IPS-20b (cell line): ENCODE results near the gene LRRC3B.

Source experiments
- H3K27ac ChIP-seq: one replicate; pipeline ENCODE4 v1.5.1; 2013; ENCODE audit warnings: low read length
- H3K27me3 ChIP-seq: 2 replicates; pipeline ENCODE4 v1.6.1; 2013; ENCODE audit warnings: mild to moderate bottlenecking, low read length, inconsistent platforms; ENCODE audit not compliant: insufficient read depth
- H3K36me3 ChIP-seq: 2 replicates; pipeline ENCODE4 v1.6.1; 2013; ENCODE audit warnings: low read depth, mild to moderate bottlenecking, inconsistent platforms, low read length, moderate library complexity; ENCODE audit not compliant: insufficient read depth
- H3K4me1 ChIP-seq: 2 replicates; pipeline ENCODE4 v1.6.1; 2013; ENCODE audit warnings: mild to moderate bottlenecking, control low read depth, inconsistent platforms, low read length, moderate library complexity; ENCODE audit not compliant: insufficient read depth
- H3K4me3 ChIP-seq: 2 replicates; pipeline ENCODE4 v1.5.1; 2013; ENCODE audit warnings: mild to moderate bottlenecking, low read length, inconsistent platforms
- H3K9ac ChIP-seq: 2 replicates; pipeline ENCODE4 v1.6.1; 2013; ENCODE audit warnings: low read depth, mild to moderate bottlenecking, inconsistent platforms, low read length, moderate library complexity
- H3K9me3 ChIP-seq: 2 replicates; pipeline ENCODE4 v1.6.1; 2013; ENCODE audit warnings: mild to moderate bottlenecking, low read depth, low read length, inconsistent platforms; ENCODE audit not compliant: insufficient read depth

Gene LRRC3B

DNA sequence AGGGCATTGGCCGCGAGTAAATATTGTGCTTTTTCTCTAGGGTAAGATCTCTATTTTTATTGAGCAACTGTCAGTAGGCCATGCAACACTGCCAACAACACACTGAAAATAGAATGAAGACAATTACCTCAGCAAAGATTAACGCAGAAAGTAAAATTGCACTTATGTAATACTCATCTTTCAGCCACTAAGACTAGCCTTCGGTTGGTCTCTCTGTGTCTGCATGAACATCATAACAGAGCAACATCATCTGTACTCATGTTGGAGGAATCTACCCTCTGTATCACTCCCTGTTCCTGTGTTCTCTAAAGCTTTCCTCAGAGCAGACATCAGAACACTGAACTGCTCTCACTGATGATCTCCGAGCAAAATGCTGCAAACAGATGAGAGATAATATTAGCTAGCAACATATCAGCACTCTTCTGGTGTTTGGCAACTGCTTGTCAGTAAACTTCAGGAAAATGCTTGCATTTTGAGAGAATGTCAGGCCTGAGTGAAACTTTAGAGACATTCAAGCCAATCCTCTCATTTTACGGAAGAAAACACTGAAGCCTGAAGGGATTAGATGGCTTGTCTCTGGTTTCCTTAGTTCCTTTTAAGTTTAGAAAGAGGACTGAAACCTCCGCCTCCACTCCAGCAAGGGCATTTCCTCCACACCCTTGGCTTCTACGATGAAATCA lies 8.4 kb upstream of the LRRC3B start:
- Histone ChIP-seq H3K36me3 (no peaks in the 10 kb centered on the region), H3K9ac (no peak overlapping the region), H3K27ac (no peak overlapping the region), H3K9me3 (no peaks in the 10 kb centered on the region), H3K4me1 (no peaks in the 10 kb centered on the region), H3K27me3 (peaks cover 2% of the 10 kb centered on the region), H3K4me3 (no peak overlapping the region)

- peaks cover 65% of the 10 kb centered on the region for H3K27me3 ChIP-seq
- H3K4me3 ChIP-seq = peak overlapping the region; percentile 86; the same call in 1 of the 2 replicates
- no peak overlapping the region for H3K27ac ChIP-seq
- H3K36me3 ChIP-seq = no peaks in the 10 kb centered on the region
- no peak overlapping the region for H3K9ac ChIP-seq
- H3K4me1 ChIP-seq = no peaks in the 10 kb centered on the region
- no peaks in the 10 kb centered on the region for H3K9me3 ChIP-seq
Measured at GRCh38 chr3:26621176-26621575, 1.4 kb upstream of the LRRC3B start.

DNA sequence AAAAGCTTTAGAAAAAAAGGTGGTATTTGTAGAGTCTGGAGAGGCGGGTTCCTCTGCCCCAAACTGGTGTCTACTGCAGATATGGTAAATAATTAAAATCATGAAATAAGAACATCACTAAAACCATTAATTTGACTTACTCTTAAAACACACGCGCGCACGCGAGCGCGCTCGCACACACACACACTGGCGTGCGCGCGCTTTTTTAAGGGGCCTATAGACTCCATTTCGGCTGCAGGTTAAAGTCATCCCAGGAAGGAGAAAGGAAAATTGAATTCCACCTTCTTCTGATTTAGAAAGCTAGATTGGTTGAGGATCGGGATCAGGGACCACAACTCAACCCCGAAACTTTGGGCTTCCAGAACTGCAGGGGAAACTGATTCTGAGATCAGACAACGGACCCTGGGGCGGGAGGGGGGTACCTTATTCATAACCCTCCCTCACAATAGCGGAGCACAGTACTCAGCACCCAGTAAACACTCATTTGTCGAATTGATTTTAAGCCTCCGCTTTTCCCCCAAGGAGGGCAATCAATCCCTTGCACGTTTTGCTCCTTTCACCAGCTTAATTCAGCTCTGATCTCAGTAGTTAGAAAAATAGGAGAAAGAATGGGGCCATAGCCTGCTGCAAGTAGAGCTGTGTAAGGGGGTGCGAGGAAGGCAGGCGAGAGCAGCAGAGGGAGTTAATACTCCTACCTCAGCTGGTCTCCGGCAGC lies 509 bp upstream of the LRRC3B start:
- Histone ChIP-seq H3K9ac (peak overlapping the region; percentile 44; the same call in 1 of the 2 replicates), H3K4me3 (peak overlapping the region; percentile 86), H3K36me3 (no peaks in the 10 kb centered on the region), H3K27ac (no peak overlapping the region), H3K9me3 (no peaks in the 10 kb centered on the region), H3K4me1 (no peaks in the 10 kb centered on the region), H3K27me3 (peaks cover 74% of the 10 kb centered on the region)

DNA sequence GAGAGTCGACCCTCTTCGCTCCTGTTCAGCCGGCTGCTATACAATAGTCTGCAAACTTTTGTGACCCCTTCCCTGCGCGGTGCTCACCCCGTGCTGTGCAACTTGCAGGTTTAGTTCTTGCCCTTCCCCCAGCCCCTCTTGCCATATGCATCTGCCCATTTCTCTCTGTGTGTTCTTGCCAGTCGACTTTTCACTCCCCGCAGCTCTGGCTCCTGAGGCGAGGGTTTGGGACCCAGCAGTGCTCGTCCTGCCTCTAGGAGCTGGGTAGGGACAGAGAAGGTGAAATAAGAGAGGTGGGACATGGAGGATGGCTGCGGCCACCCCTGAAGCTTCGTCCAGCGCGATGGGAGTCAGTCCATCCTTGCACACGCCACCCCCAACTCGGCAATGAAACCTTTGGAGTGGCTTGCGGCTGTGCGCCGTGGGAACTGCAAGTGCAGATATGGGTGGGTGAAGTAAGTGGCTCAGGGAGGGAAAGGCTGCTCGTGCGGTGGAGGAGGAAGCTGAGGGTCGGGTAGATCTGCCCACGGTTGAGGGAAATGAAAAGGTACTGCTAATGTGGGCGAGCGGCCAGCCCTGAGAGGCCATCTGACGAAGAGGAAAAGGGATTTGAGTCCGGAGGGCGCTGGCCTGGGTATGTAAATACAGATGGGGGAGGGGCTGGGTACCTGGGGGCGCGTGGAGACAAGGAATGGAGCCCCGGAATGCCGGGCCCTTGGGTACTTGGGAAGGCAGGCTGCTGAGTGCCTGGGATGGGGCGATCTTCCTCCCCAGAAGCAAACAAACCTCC lies 1.0 kb downstream of the LRRC3B start:
- H3K4me3 ChIP-seq = peak overlapping the region; percentile 86
- no peak overlapping the region for H3K27ac ChIP-seq
- H3K9me3 ChIP-seq = no peaks in the 10 kb centered on the region
- H3K27me3 ChIP-seq = peaks cover 84% of the 10 kb centered on the region
- H3K36me3 ChIP-seq = no peaks in the 10 kb centered on the region
- peak overlapping the region; percentile 23; the same call in 1 of the 2 replicates for H3K9ac ChIP-seq
- H3K4me1 ChIP-seq = no peaks in the 10 kb centered on the region

- Histone ChIP-seq H3K27ac (no peak overlapping the region), H3K9me3 (no peaks in the 10 kb centered on the region), H3K9ac (peak overlapping the region; percentile 23; the same call in 1 of the 2 replicates), H3K4me3 (peak overlapping the region; percentile 86), H3K36me3 (no peaks in the 10 kb centered on the region), H3K4me1 (peaks cover 3% of the 10 kb centered on the region; the same call in 1 of the 2 replicates), H3K27me3 (peaks cover 87% of the 10 kb centered on the region)
Measured at GRCh38 chr3:26624209-26624765, 1.7 kb downstream of the LRRC3B start.

DNA sequence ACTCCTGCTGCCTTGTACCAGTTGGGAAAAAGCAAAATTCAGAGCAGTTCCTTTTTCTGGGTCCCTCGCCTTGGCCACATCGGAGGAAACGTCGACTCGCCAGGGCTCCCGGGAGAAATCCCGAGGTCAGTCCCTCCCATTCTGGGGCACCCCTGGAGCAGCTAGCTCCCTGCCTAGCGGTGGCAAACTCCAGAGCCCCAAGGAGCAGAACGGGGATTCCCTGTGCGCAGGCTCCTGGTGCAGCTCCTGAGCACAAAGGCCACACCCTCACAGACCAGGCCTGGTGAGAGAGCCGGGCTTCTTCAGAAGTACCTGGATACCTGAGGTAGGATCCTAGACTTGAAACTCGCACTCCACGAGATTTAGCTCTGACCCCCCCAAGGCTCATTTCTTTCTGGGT lies 2.6 kb downstream of the LRRC3B start:
- H3K4me1 ChIP-seq = peaks cover 8% of the 10 kb centered on the region
- H3K36me3 ChIP-seq = no peaks in the 10 kb centered on the region
- peaks cover 94% of the 10 kb centered on the region for H3K27me3 ChIP-seq
- no peaks in the 10 kb centered on the region for H3K9me3 ChIP-seq
- H3K4me3 ChIP-seq = peak overlapping the region; percentile 86; the same call in 1 of the 2 replicates
- H3K9ac ChIP-seq = no peak overlapping the region
- no peak overlapping the region for H3K27ac ChIP-seq

GRCh38 chr3:26627080-26627479 lies 4.5 kb downstream of the LRRC3B start:
- Histone ChIP-seq H3K4me1 (peaks cover 8% of the 10 kb centered on the region), H3K27me3 (peaks cover 94% of the 10 kb centered on the region), H3K27ac (no peak overlapping the region), H3K36me3 (no peaks in the 10 kb centered on the region), H3K9ac (no peak overlapping the region), H3K4me3 (no peak overlapping the region), H3K9me3 (no peaks in the 10 kb centered on the region)

GRCh38 chr3:26628915-26629314 lies 6.3 kb downstream of the LRRC3B start:
- peaks cover 8% of the 10 kb centered on the region for H3K4me1 ChIP-seq
- no peaks in the 10 kb centered on the region for H3K9me3 ChIP-seq
- no peaks in the 10 kb centered on the region for H3K36me3 ChIP-seq
- peaks cover 92% of the 10 kb centered on the region for H3K27me3 ChIP-seq
- H3K27ac ChIP-seq = no peak overlapping the region
- no peak overlapping the region; the same call in 1 of the 2 replicates for H3K9ac ChIP-seq
- H3K4me3 ChIP-seq = no peak overlapping the region

DNA sequence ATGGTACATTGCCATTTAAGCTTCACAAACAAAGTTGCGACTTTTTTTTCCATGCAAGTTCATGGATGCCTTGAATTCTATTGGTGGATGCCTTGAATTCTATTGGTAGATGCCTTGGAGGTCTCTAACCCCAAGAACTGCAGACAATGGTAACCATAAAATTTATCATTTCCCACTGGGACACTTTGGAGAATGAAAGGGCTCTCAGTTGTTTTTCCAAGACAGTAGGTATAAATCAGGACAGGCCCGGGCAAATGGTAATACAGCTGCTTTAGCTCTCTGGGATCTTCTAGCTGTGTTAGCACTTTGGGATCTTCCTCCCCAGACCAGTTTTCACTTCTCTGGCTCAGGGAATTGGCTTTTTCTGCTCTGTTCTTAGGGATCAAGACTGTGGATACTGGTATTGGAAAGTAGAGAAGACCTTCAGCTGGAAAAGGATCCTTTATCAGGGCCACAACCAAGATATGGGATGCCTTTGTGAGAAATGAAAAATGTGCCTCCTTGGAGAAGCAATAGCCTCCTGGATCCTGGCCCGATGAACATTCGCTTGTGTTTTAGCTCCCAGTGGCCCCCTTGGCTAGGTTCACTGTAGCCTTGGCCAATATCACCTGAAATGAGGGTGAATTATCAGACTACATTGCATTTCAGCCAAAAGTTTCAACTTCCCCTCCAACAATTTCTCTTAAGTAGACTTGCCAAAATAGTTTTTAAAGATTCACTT lies 8.3 kb downstream of the LRRC3B start:
- no peaks in the 10 kb centered on the region for H3K9me3 ChIP-seq
- peaks cover 73% of the 10 kb centered on the region for H3K27me3 ChIP-seq
- H3K36me3 ChIP-seq = no peaks in the 10 kb centered on the region
- peaks cover 8% of the 10 kb centered on the region for H3K4me1 ChIP-seq
- no peak overlapping the region for H3K9ac ChIP-seq
- no peak overlapping the region for H3K27ac ChIP-seq
- H3K4me3 ChIP-seq = no peak overlapping the region

DNA sequence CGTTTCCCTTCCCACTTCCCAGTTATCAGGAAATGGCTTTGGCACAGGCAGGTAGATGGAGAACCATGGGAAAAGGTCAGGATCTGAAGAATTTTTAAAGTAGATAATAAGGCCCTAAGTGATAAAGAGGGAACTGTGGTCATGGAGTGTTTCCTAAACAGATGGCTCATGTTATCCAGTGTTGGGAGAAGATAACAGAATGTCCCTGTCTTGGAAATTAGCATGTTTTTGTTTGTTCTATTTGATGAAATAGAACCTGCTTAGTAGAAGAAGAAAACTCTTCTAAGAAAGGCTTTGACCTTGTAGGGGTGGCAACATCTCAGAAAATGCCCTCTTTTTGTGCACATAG lies 8.8 kb downstream of the LRRC3B start:
- Histone ChIP-seq H3K4me3 (no peak overlapping the region), H3K36me3 (no peaks in the 10 kb centered on the region), H3K4me1 (peaks cover 8% of the 10 kb centered on the region), H3K27me3 (peaks cover 67% of the 10 kb centered on the region), H3K9ac (no peak overlapping the region), H3K9me3 (no peaks in the 10 kb centered on the region), H3K27ac (no peak overlapping the region)

DNA sequence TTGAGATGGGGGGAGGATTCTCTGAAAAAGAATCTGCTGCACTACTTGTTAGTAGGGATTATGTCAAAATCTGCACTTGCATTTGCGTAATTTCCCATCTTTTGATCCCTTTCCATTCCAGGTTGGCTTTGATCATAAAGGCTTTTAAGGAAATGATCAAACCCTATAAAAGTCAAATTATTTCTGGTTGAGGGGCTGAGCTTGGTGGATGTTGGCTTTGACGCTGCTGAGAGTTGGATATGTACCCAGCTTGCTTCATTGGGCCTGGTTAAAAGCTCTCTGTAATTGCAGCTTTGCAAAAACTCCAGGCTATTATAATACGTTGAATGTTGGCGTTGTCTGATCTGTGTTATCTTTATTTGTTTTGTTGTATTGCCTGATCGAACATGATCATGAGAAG lies 12.0 kb downstream of the LRRC3B start:
- Histone ChIP-seq H3K9ac (no peak overlapping the region), H3K9me3 (no peaks in the 10 kb centered on the region), H3K27ac (no peak overlapping the region), H3K4me3 (no peak overlapping the region), H3K36me3 (no peaks in the 10 kb centered on the region), H3K4me1 (peaks cover 2% of the 10 kb centered on the region; the same call in 1 of the 2 replicates), H3K27me3 (peaks cover 41% of the 10 kb centered on the region)
